PFSK-1 (cell line): ENCODE measurements around the gene PHF13.

Source experiments
- FOXP2 ChIP-seq: optimal IDR thresholded peaks from 2 replicates; pipeline ENCODE3; 2011; ENCODE audit warnings: borderline replicate concordance, control low read depth, inconsistent platforms; ENCODE audit not compliant: insufficient read depth; ENCODE audit errors: extremely low read length, extremely low read depth
- POLR2AphosphoS5 ChIP-seq: IDR thresholded peaks from 2 replicates; pipeline ENCODE4 v1.6.1; 2012; ENCODE audit warnings: low read depth, mild to moderate bottlenecking, control low read depth, low read length, moderate library complexity
- SIN3A ChIP-seq: IDR thresholded peaks from 2 replicates; pipeline ENCODE4 v1.6.1; 2012; ENCODE audit warnings: mild to moderate bottlenecking, low read length, moderate library complexity, borderline replicate concordance; ENCODE audit not compliant: insufficient read depth
- TAF1 ChIP-seq: IDR thresholded peaks from 2 replicates; pipeline ENCODE4 v1.6.1; 2012; ENCODE audit warnings: low read length, control low read depth, borderline replicate concordance; ENCODE audit not compliant: insufficient read depth
- TF ChIP-seq, protein P1 (sequence below), 2 experiments: IDR thresholded peaks; 2 replicates each; pipeline versions ENCODE4 v1.6.1 to v1.8.0; 2011 to 2012; ENCODE audit warnings: low read depth in 2 of 2, low read length in 2 of 2, control low read depth in 1 of 2, inconsistent platforms in 1 of 2, mild to moderate bottlenecking in 1 of 2, moderate library complexity in 1 of 2; ENCODE audit not compliant: insufficient read depth in 1 of 2

Gene PHF13

DNA sequence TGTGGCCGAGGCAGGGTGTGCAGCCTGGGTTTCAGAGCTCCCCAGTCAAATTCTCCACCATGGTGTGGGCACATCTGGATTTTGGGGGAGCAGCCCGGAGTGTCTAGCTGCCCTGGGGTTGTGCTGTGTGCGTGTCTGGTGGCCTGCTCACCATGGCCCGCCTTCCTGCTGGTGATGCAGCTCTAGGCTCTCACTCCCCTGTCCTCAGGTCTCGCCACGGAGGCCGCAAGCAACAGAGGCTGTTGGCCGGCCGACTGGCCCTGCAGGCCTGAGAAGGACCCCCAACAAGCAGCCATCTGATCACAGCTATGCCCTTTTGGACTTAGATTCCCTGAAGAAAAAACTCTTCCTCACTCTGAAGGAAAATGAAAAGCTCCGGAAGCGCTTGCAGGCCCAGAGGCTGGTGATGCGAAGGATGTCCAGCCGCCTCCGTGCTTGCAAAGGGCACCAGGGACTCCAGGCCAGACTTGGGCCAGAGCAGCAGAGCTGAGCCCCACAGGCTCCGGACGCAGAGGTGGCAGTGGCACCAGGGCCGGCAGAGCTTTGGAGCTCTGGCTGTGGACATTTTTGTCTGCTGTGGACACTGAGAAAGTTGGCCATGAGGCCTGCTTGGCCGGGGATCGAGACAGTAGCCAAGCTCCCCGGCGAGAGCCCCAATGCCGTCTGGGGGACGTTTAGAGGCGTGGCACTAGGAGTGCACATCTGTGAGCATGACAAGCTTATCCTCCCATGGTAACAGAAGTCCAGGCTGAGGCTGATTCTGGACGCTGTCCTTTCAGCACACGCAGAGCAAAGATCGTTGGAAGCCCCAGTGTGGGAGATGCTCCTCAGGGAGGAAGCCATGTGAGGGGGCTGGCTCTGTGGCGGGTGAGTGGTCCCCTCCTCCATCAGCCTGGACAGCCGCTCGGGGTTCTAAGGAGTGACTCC lies 19.3 kb downstream of the PHF13 start:
- no peak for TF ChIP-seq SIN3A
- no peak for TF ChIP-seq POLR2AphosphoS5
- TF ChIP-seq FOXP2 = no peak
- TF ChIP-seq, protein P1, sequence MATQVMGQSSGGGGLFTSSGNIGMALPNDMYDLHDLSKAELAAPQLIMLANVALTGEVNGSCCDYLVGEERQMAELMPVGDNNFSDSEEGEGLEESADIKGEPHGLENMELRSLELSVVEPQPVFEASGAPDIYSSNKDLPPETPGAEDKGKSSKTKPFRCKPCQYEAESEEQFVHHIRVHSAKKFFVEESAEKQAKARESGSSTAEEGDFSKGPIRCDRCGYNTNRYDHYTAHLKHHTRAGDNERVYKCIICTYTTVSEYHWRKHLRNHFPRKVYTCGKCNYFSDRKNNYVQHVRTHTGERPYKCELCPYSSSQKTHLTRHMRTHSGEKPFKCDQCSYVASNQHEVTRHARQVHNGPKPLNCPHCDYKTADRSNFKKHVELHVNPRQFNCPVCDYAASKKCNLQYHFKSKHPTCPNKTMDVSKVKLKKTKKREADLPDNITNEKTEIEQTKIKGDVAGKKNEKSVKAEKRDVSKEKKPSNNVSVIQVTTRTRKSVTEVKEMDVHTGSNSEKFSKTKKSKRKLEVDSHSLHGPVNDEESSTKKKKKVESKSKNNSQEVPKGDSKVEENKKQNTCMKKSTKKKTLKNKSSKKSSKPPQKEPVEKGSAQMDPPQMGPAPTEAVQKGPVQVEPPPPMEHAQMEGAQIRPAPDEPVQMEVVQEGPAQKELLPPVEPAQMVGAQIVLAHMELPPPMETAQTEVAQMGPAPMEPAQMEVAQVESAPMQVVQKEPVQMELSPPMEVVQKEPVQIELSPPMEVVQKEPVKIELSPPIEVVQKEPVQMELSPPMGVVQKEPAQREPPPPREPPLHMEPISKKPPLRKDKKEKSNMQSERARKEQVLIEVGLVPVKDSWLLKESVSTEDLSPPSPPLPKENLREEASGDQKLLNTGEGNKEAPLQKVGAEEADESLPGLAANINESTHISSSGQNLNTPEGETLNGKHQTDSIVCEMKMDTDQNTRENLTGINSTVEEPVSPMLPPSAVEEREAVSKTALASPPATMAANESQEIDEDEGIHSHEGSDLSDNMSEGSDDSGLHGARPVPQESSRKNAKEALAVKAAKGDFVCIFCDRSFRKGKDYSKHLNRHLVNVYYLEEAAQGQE (IDR thresholded peaks at IDR 0.05; ENCODE audit: insufficient read depth in 1 of 2, low read depth in 2 of 2, low read length in 2 of 2) = no peak
- TF ChIP-seq TAF1 = no peak

DNA sequence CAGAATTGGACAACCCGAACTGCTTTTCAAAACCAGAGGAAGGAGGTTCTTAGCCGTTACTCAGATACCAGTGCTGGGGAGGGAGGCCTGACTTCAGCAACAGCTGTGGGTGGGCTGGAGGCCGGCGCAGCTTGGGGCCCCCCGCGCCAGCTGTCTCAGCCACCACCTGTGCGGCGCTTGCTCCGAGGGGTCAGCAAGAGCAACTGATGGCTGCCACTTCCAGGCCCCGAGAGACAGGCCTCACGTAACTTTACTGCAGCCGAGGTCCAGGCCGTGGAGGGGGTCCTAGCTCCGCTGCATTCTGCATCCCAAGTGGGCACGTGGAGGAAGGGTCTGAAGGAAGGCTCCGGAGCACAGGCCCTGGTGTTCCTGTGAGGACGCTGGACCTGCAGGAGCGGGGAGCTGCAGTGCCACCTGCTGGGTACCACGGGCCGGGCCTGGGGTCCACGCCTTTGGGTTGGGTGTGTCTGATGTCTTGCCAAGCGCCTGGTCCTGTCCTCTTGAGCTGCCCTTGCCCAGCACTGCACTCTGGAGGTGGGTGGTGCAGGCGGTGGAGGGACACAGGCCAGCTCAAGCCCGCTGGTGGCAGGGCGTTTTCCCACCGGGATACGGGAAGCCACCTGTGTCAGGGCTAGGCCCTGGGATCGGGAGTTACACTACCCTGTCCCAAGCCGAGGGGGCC lies 21.0 kb downstream of the PHF13 start:
- TF ChIP-seq POLR2AphosphoS5 = no peak
- TF ChIP-seq TAF1 = no peak
- no peak for TF ChIP-seq FOXP2
- TF ChIP-seq, protein P1 (IDR thresholded peaks at IDR 0.05; ENCODE audit: insufficient read depth in 1 of 2, low read depth in 2 of 2, low read length in 2 of 2) = no peak
- TF ChIP-seq SIN3A = no peak

- TF ChIP-seq TAF1 = no peak
- TF ChIP-seq, protein P1 (IDR thresholded peaks at IDR 0.05; ENCODE audit: insufficient read depth in 1 of 2, low read depth in 2 of 2, low read length in 2 of 2) = no peak
Measured at GRCh38 chr1:6635161-6635909, 21.8 kb downstream of the PHF13 start.

GRCh38 chr1:6635910-6636760 lies 22.6 kb downstream of the PHF13 start:
- TF ChIP-seq POLR2AphosphoS5 = no peak
- TF ChIP-seq SIN3A = no peak
- TF ChIP-seq TAF1 = no peak
- TF ChIP-seq FOXP2 = no peak
- TF ChIP-seq, protein P1 (IDR thresholded peaks at IDR 0.05; ENCODE audit: insufficient read depth in 1 of 2, low read depth in 2 of 2, low read length in 2 of 2) = no peak
